Epithelial cell of prostate (primary cell): Measurements from ENCODE around the gene UPF1.

Experiments used
- DNase-seq: peaks from one replicate; pipeline ENCODE4 v3.0.0-alpha.2; 2011; ENCODE audit warnings: low read depth, low spot score
- H3K27ac ChIP-seq: fragments of 450-650 bp; 2 replicates; pipeline ENCODE4 v1.5.1; 2017; ENCODE audit warnings: mild to moderate bottlenecking

UPF1 gene

DNA sequence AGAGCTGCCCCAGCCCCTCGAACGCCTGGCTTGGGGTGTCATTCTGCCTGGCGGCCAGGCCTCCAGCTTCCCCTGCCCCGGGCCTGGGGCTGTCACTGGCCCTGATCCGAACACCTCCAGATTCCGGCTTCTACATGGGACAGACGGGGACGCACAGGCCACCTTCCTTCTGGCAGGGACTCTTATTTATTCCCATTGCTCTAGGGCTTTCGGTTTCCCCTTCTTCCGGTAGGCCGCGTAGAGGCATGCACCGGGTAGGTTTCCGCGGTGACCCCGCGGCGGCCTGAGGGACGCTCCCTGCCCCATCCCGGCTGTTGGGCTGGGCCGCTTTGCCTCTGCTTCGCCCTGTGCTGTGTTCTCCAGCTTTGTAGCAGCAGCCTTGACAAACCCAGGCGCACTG, 36.0 kb downstream of the UPF1 start:
- DNase-seq = no peak
- H3K27ac ChIP-seq = no peak overlapping the region

DNA sequence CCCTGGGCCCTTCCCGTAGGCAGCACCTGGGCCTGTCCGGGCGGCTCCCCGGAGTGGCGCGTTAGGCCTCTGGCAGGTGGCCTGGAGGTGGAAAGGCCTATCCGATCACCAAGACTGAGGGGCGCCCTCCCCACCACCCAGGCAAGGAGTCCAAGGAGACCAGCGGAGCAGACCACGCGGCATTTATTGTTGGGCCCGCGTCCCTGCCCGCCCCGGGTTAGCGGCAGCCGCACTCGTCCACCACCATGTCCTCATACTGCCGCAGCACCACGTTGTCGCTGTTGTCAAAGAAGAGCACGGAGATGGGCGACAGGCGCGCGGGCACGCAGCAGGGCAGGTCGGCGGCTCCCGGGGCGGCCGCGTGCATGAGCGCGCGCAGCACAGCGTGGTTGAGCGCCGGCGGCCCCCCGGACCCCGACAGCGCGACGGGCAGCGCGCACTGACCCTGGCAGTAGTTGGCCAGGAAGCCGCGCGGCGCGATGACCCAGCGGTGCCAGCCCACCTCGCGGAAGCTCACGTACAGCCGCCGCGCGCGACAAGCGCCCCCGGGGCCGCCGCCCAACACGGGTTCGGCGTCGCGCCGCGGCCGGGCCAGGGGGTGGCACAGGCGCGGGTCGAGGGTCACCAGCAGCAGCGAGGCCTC, 36.7 kb downstream of the UPF1 start:
- H3K27ac ChIP-seq = no peak overlapping the region

DNA sequence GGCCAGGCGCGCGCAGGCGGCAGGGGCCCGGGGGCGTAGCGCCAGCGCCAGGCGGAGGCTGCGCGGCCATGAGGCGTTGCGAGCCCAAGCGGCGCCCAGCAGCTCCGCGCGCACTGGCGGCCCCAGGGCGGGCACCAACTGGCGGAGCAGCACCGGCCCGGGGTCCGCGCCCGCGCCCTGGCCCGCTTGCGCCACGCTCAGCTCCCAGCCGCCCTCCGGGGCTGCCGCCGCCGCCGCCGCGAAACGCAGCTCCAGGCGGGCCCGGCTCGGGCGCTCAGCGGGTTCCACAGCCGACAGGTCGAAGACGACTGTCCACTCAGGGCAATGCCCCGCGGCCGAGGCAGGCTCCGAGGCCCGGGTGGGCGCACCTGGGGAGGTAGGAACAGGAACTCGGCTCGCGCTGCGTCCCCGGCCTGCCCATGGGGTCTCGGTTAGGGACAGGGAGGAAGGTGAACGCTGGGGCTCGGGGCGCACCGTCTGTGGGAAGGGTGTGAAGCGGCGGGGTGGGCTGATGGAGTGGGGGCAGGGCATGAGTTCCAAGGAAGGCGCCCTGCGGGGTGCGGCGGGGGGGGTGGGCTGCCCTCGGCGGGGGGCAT, 37.4 kb downstream of the UPF1 start:
- no peak overlapping the region for H3K27ac ChIP-seq
- DNase-seq = no peak

More for the DNA sequence above, 36.7 kb downstream of the UPF1 start:
- no peak for DNase-seq

DNA sequence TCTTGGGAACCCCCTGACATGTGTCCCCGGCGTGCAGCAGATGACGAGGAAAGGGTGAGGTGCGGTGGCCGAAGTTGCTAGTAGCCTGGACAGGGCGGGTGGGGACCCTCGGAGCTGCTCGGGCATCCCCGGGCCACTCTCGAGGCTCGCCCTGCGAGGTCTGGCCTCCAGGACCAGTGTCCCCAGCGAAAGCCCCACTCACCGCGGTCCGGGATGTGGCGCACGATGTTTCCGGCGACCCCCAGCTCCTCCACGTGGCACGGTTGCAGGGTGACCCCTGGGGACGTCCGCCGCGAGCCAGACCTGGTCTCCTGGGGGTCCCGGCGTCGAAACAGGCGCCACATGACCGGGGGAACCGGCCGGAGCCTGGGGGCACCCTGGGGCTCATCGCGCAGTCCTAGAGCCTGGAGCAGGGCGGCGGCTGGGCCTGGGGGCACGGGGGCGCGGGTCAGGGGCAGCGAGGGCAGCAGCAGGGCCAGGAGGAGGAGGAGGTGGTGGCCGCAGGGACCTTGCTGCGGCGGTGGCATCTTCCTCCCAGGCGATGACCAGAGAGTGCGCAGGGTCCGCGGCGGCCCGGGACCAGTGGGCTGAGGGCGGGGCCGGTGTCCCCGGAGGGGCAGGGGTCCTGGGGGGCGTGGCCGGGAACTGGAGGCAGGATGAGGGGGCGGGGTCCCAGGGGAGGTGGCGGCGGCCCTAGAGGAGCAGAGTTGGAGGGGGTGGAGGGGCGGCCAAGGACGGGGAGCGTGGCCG, 38.2 kb downstream of the UPF1 start:
- no peak overlapping the region for H3K27ac ChIP-seq
- DNase-seq = no peak

DNA sequence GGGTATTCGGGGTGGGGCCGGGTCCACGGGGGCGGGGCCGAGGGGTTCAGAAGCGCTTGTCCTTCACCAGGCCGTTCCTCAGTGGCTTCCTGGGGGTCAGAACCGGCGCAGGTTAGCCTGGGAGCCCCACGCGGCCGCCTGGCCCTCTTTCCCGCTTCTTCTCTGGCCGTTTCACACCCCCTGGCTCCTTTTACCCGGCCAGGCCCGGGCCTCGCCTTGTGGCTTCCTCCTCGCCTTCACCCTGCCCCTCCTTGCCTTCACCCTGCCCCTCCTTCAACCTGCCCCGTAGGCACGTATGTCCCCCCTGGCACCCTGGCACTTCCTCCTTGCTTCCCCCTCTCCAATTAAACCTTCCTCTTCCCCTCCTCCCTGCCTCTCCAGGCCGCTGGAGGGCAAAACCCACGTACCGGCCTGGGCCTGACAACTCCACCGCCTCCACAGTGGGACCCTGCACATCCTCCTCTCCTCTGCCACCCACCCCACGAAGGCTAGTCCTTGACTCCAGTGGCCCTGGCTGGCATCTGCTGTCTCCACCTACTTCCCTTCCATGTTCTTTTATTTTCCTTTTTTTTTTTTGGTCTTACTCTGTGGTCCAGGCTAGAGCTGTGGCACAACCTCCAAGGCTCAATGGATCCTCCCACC, 38.9 kb downstream of the UPF1 start:
- no peak overlapping the region for H3K27ac ChIP-seq

DNA sequence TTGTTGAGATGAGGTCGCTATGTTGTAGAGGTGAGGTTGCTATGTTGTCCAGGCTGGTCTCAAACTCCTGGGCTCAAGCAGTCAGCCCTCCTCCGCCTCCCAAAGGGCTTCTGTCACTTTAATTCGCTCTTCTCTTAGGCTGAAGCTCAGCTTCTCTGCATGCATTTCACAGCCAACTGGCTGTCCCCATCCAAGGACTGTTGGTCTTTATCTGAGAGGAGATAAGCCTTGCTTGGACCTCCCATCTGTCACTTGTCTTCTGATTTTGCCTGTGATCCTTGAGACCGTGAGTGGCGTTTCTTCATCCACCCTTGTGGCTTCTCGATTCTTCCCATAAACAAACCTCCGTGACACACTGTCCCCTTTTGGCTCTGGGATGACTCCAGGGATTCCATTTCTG, 39.8 kb downstream of the UPF1 start:
- H3K27ac ChIP-seq = no peak overlapping the region
- DNase-seq = no peak

More for the DNA sequence above, 38.9 kb downstream of the UPF1 start:
- DNase-seq = no peak

DNA sequence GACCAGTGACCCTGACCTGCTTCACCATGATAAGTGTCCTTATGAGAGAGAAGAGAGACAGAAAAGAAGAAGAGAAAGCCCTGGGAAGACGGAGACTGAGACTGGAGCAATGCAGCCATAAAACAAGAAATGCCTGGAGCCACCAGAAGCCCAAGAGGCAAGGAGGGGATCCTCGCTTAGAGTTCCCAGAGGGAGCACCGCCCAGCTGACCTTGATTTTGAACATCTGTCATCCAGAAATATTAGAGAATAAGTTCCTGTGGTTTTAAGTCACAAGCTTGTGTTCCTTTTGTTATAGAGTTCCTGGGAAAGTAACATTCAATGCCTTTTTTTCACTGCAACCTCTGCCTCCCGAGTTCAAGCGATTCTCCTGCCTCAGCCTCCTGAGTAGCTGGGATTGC, 44.0 kb downstream of the UPF1 start:
- no peak overlapping the region for H3K27ac ChIP-seq

DNA sequence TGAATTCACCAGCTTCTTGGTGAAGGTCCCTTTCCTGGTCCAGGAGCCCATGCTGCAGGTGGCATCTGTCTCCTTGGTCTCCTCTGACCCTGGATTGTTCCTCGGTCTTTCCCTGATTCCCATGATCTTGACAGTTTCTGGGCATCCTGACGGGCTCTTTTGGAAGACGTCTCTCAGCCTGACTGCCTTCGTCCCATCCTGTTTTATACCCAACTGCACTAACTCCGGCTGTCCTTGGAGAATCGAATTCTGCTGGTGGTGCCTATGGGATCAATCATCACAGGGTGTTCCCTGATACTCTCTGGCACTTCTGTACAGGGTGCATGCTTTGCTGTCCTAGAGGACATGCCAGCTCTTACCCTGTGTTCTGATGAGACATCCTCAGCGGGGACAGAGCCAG, 45.1 kb downstream of the UPF1 start:
- no peak for DNase-seq

More for the DNA sequence above, 44.0 kb downstream of the UPF1 start:
- DNase-seq = no peak

DNA sequence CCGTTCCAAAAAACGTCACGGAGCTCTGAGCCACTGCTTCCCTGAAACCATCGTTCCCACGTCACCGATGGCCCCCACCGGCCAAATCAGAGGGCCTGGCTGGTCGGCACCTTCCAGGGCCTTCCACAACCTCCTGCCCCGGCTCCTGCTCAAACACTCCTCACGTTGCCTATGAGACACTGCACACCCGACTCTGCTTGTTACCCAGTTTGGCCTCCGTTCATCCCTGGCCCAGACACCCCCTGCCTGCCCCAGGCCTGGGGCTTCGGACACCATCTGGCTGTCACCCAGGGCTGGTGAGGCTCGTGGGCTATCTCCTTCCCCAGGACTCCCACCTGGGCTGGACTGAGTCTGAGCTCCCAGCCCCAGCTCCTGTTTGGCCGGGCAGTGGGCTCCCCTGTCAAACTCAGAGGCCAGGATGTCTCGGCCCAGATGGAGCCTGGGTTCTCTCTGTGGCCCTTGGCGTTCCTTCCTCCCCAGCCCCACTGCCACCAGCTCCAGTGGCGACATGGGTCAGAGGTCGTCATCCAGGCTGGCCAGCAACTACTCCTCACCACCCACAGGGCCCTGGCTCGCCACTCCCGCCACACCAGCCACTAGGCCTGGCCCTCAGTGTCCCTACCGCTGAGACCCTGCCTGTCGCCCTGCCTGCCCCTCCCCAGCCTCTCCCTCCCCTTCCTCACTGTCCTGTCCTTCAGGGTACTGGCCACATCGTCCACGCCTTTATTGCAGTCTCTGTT, 46.5 kb downstream of the UPF1 start:
- no peak overlapping the region for H3K27ac ChIP-seq
- DNase-seq = no peak

More for the DNA sequence above, 45.1 kb downstream of the UPF1 start:
- H3K27ac ChIP-seq = no peak overlapping the region

DNA sequence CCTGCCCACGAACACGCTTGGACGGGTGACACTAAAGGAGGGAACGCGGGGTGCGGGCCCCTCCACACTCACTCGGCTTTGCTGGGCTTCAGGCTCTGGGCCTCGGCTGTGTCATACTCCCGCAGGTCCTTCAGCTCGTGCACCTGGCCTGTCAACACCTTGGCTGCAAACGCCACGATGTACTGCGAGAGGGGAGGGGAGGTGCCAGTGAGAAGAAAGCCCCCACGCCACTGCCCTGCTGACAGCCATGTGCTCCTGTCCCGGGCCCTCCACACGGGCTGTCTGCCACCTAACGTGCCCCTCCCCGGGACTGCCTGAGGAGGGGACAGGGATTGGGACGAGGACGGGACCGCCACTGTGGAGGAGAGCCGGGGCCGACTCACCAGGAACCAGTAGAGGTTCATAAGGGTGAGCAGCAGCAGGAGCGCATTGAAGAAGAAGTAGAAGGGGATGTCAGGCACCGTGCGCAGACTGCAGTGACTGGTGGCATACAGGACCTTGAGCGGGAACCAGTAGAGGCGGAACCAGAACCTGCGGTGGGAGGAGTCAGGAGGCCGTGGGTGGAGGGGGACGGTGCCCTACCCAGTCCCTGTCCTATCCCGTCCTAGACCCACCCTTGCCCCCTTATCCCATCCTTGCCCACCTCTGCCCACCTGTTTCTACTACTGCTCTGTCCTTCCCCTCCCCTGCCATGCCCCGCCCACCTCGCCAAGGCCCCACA, 47.3 kb downstream of the UPF1 start:
- no peak overlapping the region for H3K27ac ChIP-seq
- DNase-seq = no peak

DNA sequence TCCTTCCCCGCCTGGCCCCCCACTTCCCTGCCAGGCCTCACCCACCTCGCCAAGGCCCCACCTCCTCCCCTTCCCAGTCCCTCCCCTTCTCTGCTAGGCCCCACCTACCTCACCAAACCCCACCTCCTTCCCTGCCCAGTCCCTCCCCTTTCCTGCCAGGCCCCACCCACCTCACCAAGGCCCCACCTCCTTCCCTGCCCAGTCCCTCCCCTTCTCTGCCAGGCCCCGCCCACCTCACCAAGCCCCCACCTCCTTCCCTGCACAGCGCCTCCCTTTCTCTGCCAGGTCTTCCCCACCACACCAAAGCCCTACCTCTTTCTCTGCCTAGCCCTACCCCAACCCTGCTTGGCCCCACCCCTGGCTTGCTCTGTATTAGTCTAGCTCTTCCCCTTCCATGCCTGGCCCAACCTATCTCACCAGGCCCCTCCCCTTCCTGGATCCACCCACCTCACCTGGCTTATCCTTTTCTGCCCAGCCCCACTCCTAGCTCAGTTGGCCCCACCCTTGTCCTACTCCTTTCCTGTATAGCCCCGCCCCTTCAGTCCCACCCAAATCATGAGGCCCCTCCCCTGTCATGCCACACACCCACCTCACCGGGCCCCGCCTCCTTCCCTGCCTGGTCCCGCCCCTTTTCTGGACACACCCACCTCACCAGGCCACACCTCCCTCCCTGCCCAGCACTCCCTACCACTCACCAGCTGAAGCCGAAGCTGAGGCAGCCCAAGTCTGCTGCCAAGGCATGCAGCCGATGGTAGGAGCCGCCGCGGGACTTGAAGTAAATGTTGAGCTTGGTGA, 48.0 kb downstream of the UPF1 start:
- H3K27ac ChIP-seq = no peak overlapping the region
- no peak for DNase-seq

DNA sequence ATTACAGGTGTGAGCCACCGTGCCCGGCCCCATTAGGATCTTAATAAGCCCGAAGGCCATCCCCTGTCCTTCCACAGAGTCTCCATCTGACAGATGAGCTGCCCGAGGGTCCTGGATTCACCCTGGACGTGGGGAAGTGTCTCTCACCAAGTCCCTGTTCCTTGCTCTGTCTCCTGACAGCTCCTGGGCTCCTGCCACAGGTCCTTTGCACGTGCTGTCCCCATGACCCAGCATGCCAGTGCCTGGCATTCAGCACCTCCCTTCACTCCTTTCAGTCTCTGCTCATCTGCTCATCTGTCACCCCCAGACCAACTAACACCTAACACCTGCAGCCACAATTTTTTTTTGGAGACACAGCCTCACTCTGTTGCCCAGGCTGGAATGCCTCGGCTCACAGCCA, 49.7 kb downstream of the UPF1 start:
- H3K27ac ChIP-seq = no peak overlapping the region
- no peak for DNase-seq

DNA sequence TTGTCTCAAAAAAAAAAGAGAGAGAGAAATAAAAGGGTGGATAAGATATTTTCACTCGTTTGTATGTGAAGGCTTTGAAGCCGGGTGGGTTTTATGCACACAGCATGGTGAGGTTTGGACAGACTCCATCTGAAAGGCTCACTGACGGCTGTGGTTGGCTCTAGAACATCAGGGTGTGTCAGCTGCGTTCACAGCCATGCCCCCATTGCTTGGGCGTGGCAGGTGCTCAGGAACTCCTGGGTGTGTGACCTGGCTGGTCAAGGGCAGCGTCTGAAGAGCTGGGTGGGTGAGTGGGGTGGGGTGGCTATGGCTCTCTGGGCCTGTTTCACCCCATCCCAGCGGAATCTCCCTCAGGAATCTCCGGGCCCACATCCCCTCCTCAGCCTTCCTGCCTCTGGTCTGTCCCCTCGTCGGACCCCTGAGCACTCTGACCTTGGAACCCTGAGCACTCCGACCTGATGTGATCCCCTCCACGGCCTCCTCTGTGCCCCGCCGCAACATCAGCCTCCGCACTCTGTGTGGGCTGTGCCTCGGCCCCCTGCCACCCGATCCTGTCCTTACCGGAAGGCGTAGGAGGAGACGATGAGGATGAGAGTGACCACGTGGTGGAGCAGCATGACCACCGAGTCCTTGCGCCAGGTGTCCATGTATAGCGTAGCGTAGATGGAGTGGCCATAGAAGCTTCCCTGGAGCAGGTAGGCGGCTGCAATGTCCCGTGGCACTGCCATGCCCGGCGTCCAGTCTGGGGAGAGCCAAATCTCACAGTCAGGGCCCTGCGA, 52.0 kb downstream of the UPF1 start:
- H3K27ac ChIP-seq = no peak overlapping the region
- no peak for DNase-seq

DNA sequence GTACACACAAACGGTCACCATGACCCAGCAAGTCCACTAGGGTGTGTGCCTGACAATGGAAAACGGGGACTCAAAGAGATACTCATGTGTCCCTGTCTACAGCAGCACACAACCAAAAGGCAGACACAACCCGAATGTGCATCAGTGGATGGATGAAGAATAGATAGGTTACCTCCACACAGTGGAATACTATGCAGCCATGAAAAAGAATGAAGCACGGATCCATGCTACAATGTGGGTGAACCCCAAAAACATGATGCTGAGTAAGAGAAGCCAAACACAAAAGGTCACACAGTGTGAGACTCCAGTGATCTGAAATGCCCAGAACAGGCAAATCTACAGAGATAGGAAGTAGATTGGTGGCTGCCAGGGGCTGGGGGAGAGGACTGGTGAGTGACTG, 55.2 kb downstream of the UPF1 start:
- no peak overlapping the region for H3K27ac ChIP-seq

DNA sequence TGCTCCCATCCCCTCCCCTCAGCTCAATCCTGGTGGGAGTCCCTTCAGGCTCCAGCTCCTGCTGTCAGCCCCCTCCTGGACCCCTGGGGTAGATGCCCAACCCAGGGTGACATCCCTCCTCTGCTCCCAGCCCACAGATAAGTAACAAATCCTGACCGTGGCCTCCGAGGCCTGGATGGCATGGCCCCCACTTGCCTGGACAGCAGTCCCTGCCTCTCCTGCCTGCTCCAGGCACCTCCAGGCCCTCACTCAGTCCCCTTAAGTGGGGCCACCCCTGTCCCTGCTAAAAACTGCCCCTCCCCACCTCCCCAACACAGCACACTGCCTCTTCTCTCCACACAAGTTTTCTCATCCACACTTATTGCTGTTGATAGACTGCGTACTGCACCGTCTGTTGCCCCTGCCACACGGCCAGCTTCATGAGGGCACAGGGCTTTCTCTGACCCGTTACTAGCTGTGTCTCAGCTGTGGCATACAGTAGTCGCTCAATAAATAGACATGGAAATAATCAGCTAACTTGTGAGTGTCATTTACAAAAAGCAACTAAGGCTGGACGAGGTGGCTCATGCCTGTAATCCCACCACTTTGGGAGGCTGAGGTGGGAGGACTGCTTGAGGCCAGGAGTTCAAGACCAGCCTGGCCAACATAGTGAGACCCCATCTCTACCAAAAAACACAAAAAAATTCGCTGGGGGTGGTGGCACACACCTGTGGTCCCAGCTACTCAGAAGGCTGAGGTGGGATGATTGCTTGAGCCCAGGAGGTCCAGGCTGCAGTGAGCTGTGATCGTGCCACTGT, 58.4 kb downstream of the UPF1 start:
- no peak for DNase-seq
- no peak overlapping the region for H3K27ac ChIP-seq

More for the DNA sequence above, 55.2 kb downstream of the UPF1 start:
- no peak for DNase-seq

DNA sequence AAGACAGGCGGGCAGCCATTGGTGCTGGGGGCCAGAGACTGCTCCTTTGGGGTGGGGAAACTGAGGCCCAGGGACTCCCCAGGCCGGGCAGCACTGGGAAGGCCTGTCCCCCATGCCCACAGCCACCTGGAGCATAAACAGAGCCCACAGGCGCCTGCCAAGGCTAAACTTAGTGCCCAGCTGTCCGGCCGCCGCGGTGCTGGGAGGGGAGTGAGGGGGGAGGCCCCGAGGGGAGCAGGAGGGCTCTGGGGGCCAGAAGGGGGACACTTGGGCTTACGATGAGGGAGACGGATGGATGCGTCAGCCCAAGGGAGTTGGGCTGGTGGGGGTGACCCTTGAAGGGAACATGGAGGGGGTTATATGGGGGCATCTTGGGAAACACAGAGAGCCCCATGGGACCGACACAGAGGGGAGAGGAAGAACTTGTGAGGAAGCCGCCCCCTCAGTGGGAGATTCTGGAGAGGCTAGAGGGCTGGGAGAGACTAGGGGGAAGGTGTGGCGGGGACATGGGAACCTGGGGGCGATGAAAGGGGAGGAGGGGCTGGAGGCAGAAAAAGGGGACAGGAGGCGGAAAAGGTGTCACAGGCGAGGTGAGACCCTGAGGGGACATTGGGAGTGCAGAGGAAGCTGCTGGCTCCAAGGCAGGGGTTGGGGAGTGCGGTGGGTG, 62.0 kb downstream of the UPF1 start:
- no peak overlapping the region for H3K27ac ChIP-seq
- DNase-seq = no peak
